Liver (tissue), 9 donors: Measurements from ENCODE around the gene PLXNB1. TPM values are rescaled to one million over a fixed set of nuclear protein-coding genes. Genes with fewer than 3 reads are reported as not detected.

Experiments
- DNase-seq: peaks from one replicate; pipeline ENCODE4 v3.0.0-alpha.2; 2017; ENCODE audit warnings: low spot score
- H3K27ac ChIP-seq, 2 donors: one replicate each; pipeline ENCODE4 v1.7.0; 2013; ENCODE audit warnings: inconsistent platforms in 2 of 2, low read length in 2 of 2, control low read depth in 1 of 2, low read depth in 1 of 2, mild to moderate bottlenecking in 1 of 2
- H3K27me3 ChIP-seq, 4 donors: one replicate each; pipeline versions ENCODE4 v1.6.1 to v1.7.0; 2013; ENCODE audit warnings: low read length in 3 of 4, inconsistent platforms in 1 of 4, mild to moderate bottlenecking in 1 of 4, moderate library complexity in 1 of 4; ENCODE audit not compliant: control insufficient read depth in 4 of 4, insufficient read depth in 4 of 4
- H3K36me3 ChIP-seq, 4 donors: one replicate each; pipeline versions ENCODE4 v1.6.1 to v1.7.0; 2013; ENCODE audit warnings: low read length in 3 of 4, mild to moderate bottlenecking in 3 of 4, low read depth in 1 of 4, moderate library complexity in 1 of 4; ENCODE audit not compliant: control insufficient read depth in 4 of 4, insufficient read depth in 3 of 4
- H3K4me1 ChIP-seq, 4 donors: one replicate each; pipeline versions ENCODE4 v1.6.1 to v1.7.0; 2013; ENCODE audit warnings: low read length in 3 of 4, mild to moderate bottlenecking in 3 of 4, moderate library complexity in 1 of 4; ENCODE audit not compliant: control insufficient read depth in 4 of 4, insufficient read depth in 4 of 4
- H3K4me3 ChIP-seq, 3 donors: one replicate each; pipeline versions ENCODE4 v1.6.1 to v1.7.0; 2013; ENCODE audit warnings: low read length in 3 of 3, control low read depth in 1 of 3, low read depth in 1 of 3, mild to moderate bottlenecking in 1 of 3
- H3K9ac ChIP-seq, 2 donors: one replicate each; pipeline ENCODE4 v1.7.0; 2013; ENCODE audit warnings: low read length in 2 of 2, mild to moderate bottlenecking in 2 of 2, moderate library complexity in 2 of 2, control low read depth in 1 of 2, low read depth in 1 of 2
- H3K9me3 ChIP-seq, 4 donors: one replicate each; pipeline versions ENCODE4 v1.6.1 to v1.7.0; 2013; ENCODE audit warnings: low read length in 3 of 4; ENCODE audit not compliant: control insufficient read depth in 4 of 4
- EGR1 ChIP-seq, 2 donors: IDR thresholded peaks; 2 replicates each; pipeline ENCODE4 v1.6.1; 2016 to 2018; ENCODE audit warnings: antibody characterized with exemption in 2 of 2, low read depth in 2 of 2
- GABPA ChIP-seq, 2 donors: IDR thresholded peaks in 1 of 2; conservative IDR thresholded peaks in 1 of 2; 2 replicates each; pipeline ENCODE4 v1.6.1; 2016; ENCODE audit warnings: antibody characterized with exemption in 2 of 2, mild to moderate bottlenecking in 1 of 2, moderate library complexity in 1 of 2
- MAX ChIP-seq: IDR thresholded peaks from 2 replicates; pipeline ENCODE4 v1.6.1; 2016; ENCODE audit warnings: antibody characterized with exemption
- RXRA ChIP-seq, 2 donors: IDR thresholded peaks; 2 replicates each; pipeline ENCODE4 v1.6.1; 2017 to 2018; ENCODE audit warnings: antibody characterized with exemption in 2 of 2, mild to moderate bottlenecking in 1 of 2
- WGBS: extraction: QIAGEN DNeasy Blood & Tissue Kit; methylation state at CpG from one replicate; pipeline ENCODE4 v1.1.7; 2013; 5-methylcytosine and 5-hydroxymethylcytosine counted together
- polyA plus RNA-seq, 2 donors: library from polyadenylated mRNA; stranded (reverse) in 1 of 2; unstranded in 1 of 2; fragments of 200-250 nt in 1 of 2; fragments of >200 nt in 1 of 2; fragmentation: Nextera tagmentation in 1 of 2; extraction: Ambion mirVana in 1 of 2; gene quantifications; one replicate each; pipeline versions ENCODE4 v1.2.1 to v1.2.3, GENCODE V29; 2013 to 2015
- total RNA-seq, 2 donors: library from RNA; depleted of rRNA; stranded (reverse); fragments of >200 nt; gene quantifications; one replicate each; pipeline ENCODE4 v1.2.3, GENCODE V29; 2014
- TF ChIP-seq, protein P1 (sequence below): fragments of 150-350 bp; IDR thresholded peaks from 2 replicates; pipeline ENCODE4 v1.5.1; 2017; ENCODE audit warnings: improper control_type of control experiment, low read depth, low read length; ENCODE audit not compliant: missing input control
- TF ChIP-seq, protein P2 (sequence below): IDR thresholded peaks from 2 replicates; pipeline ENCODE4 v1.6.1; 2016; ENCODE audit warnings: antibody characterized with exemption, mild to moderate bottlenecking
- donor health status: healthy.
- donor health status: healthy.
- donor health status: healthy.
- donor health status: healthy.
- donor health status: healthy.

Gene PLXNB1
- total and polyA plus RNA-seq, 4 donors = 38.1 to 204 (median 72.9) TPM

DNA sequence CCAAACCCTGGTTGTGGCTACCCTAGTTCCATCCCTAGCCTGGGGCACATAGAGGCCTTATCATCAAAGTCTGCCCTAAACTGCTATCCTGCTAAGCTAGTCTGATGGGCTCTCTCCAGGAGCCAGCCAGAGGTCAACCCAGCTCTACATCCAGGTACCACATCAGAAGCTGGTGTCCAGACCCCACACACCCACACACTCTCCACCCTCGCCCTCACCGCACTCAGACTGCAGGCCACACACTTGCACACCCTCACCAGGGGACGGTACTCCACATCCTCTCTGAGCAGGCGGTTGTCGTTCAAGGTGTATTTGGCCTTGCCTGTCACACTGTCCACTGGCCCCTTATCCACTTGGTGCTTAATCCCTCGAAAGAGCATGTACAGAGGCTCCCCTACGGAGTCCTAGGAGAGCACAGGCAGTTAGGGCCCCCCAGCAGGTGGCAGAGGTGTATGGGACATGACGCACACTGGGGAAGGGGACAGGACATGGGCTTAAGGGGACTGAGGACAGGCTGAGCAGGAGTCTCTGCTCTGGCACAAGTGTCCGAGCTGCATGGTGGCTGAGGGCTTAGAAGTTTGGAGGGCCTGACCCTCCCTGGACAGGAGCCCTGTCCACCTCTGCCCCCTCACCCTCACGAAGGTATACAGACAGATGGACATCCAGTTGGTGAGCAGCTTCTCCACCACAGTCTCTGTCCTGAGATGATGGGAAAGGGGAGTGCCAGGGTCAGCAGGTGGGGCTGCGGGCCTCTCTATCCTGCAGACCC, 18.1 kb downstream of the PLXNB1 start:
- peaks cover 35 to 98% (median 53%) of the 10 kb centered on the region in 4 donors for H3K36me3 ChIP-seq
- H3K4me1 ChIP-seq = no peaks in the 10 kb centered on the region
- TF ChIP-seq, protein P1, sequence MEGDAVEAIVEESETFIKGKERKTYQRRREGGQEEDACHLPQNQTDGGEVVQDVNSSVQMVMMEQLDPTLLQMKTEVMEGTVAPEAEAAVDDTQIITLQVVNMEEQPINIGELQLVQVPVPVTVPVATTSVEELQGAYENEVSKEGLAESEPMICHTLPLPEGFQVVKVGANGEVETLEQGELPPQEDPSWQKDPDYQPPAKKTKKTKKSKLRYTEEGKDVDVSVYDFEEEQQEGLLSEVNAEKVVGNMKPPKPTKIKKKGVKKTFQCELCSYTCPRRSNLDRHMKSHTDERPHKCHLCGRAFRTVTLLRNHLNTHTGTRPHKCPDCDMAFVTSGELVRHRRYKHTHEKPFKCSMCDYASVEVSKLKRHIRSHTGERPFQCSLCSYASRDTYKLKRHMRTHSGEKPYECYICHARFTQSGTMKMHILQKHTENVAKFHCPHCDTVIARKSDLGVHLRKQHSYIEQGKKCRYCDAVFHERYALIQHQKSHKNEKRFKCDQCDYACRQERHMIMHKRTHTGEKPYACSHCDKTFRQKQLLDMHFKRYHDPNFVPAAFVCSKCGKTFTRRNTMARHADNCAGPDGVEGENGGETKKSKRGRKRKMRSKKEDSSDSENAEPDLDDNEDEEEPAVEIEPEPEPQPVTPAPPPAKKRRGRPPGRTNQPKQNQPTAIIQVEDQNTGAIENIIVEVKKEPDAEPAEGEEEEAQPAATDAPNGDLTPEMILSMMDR = no peak
- TF ChIP-seq EGR1 (IDR thresholded peaks at IDR 0.05; ENCODE audit: low read depth in 2 of 2) (no peak), MAX (no peak), RXRA (IDR thresholded peaks at IDR 0.05) (no peak), GABPA (IDR thresholded peaks at IDR 0.05 in 1 of 2, conservative IDR thresholded peaks at IDR 0.05 in 1 of 2) (no peak)
- TF ChIP-seq, protein P2, sequence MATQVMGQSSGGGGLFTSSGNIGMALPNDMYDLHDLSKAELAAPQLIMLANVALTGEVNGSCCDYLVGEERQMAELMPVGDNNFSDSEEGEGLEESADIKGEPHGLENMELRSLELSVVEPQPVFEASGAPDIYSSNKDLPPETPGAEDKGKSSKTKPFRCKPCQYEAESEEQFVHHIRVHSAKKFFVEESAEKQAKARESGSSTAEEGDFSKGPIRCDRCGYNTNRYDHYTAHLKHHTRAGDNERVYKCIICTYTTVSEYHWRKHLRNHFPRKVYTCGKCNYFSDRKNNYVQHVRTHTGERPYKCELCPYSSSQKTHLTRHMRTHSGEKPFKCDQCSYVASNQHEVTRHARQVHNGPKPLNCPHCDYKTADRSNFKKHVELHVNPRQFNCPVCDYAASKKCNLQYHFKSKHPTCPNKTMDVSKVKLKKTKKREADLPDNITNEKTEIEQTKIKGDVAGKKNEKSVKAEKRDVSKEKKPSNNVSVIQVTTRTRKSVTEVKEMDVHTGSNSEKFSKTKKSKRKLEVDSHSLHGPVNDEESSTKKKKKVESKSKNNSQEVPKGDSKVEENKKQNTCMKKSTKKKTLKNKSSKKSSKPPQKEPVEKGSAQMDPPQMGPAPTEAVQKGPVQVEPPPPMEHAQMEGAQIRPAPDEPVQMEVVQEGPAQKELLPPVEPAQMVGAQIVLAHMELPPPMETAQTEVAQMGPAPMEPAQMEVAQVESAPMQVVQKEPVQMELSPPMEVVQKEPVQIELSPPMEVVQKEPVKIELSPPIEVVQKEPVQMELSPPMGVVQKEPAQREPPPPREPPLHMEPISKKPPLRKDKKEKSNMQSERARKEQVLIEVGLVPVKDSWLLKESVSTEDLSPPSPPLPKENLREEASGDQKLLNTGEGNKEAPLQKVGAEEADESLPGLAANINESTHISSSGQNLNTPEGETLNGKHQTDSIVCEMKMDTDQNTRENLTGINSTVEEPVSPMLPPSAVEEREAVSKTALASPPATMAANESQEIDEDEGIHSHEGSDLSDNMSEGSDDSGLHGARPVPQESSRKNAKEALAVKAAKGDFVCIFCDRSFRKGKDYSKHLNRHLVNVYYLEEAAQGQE = no peak
- no peaks in the 10 kb centered on the region for H3K9me3 ChIP-seq
- WGBS = 94% methylated on average over 11 of the region's 11 CpGs
- DNase-seq = no peak
- no peak overlapping the region for H3K4me3 ChIP-seq
- H3K9ac ChIP-seq = no peak overlapping the region
- no peak overlapping the region for H3K27ac ChIP-seq
- H3K27me3 ChIP-seq = no peaks in the 10 kb centered on the region

DNA sequence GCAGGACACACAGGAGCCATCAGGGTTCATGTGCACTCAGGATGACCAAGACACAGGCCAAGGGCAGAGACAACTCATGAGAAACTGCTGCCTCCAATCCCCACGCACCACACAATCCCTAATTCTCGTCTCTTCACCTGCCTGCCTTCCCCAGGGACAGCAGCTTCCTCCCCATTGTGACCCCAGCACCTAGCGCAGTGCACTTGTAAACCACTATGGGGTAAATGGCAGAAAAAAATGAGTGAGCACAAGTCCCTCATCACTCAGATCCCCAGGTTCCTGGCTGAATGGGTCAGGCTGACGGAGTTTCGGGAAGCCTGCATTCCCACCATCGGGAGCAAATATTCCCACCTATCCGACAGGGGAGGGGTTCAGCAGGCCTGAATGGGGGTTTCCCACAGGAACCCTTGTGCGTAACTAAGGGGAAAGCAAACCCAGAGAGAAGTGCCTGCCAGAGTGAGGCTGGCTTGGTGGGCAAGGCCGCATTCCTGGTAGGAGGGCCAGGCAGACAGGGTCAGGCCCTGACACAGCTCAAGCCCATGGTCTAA, 18.8 kb downstream of the PLXNB1 start:
- TF ChIP-seq EGR1 (IDR thresholded peaks at IDR 0.05; ENCODE audit: low read depth in 2 of 2) (no peak), GABPA (IDR thresholded peaks at IDR 0.05 in 1 of 2, conservative IDR thresholded peaks at IDR 0.05 in 1 of 2) (no peak)
- TF ChIP-seq, protein P2 = no peak
- no peaks in the 10 kb centered on the region for H3K27me3 ChIP-seq
- H3K36me3 ChIP-seq = peaks cover 36 to 98% (median 56%) of the 10 kb centered on the region in 4 donors
- no peak overlapping the region for H3K9ac ChIP-seq
- H3K4me1 ChIP-seq = no peaks in the 10 kb centered on the region
- WGBS = 96% methylated on average over 9 of the region's 9 CpGs
- no peak overlapping the region for H3K27ac ChIP-seq
- no peak for DNase-seq
- H3K4me3 ChIP-seq = no peak overlapping the region
- no peaks in the 10 kb centered on the region for H3K9me3 ChIP-seq
